WTC11 (cell line): ENCODE data around the gene CEP350. TPM values are rescaled to one million over a fixed set of nuclear protein-coding genes. Genes with fewer than 3 reads are reported as not detected.

Experiments used
- ATAC-seq: fragments of 200-7000 bp; cut with Tn5 transposase; 2 replicates; pipeline ENCODE4 v1.10.0; 2021; ENCODE audit warnings: mild to moderate bottlenecking, moderate library complexity
- CTCF ChIA-PET: fragments of 300-600 bp; sonication (Branson Sonifier 250); formaldehyde crosslinking; loops from one replicate; lab custom pipeline; 2021; ENCODE audit warnings: antibody characterized with exemption; lab: Charles Lee
- POLR2A ChIA-PET: fragments of 350-600 bp; sonication (Branson Sonifier 250); formaldehyde crosslinking; loops from one replicate; lab custom pipeline; 2021; ENCODE audit warnings: antibody characterized with exemption; lab: Charles Lee
- DNase-seq: peaks from one replicate; pipeline ENCODE4 v3.0.0; 2021; ENCODE audit warnings: low spot score
- H3K27ac Mint-ChIP-seq: 2 replicates; pipeline ENCODE4 v1.8.0; 2021; ENCODE audit warnings: mixed read lengths
- H3K27me3 Mint-ChIP-seq: 2 replicates; pipeline ENCODE4 v1.8.0; 2021; ENCODE audit warnings: low read depth, mild to moderate bottlenecking, moderate library complexity, mixed read lengths
- H3K36me3 Mint-ChIP-seq: 2 replicates; pipeline ENCODE4 v1.8.0; 2021; ENCODE audit warnings: mixed read lengths
- H3K4me1 Mint-ChIP-seq: 2 replicates; pipeline ENCODE4 v1.8.0; 2022; ENCODE audit warnings: mixed read lengths
- H3K4me3 Mint-ChIP-seq: 2 replicates; pipeline ENCODE4 v1.8.0; 2021; ENCODE audit warnings: mild to moderate bottlenecking, moderate library complexity, mixed read lengths
- H3K9me3 Mint-ChIP-seq: 2 replicates; pipeline ENCODE4 v1.8.0; 2021; ENCODE audit warnings: mixed read lengths
- ATF1 ChIP-seq: sonication (generic); formaldehyde crosslinking; IDR thresholded peaks from 2 replicates; pipeline ENCODE4 v1.8.1; 2023; ENCODE audit warnings: mild to moderate bottlenecking, moderate library complexity, missing genetic modification reagents
- CBFB ChIP-seq: sonication (generic); formaldehyde crosslinking; IDR thresholded peaks from 2 replicates; pipeline ENCODE4 v1.8.1; 2022; ENCODE audit warnings: mild to moderate bottlenecking, low read depth, missing genetic modification reagents
- ELF4 ChIP-seq: sonication (generic); formaldehyde crosslinking; IDR thresholded peaks from 2 replicates; pipeline ENCODE4 v1.8.1; 2022; ENCODE audit warnings: low read depth, mild to moderate bottlenecking, moderate library complexity, missing genetic modification reagents
- FOXK1 ChIP-seq: sonication (generic); formaldehyde crosslinking; IDR thresholded peaks from 2 replicates; pipeline ENCODE4 v1.8.0; 2022; ENCODE audit warnings: mild to moderate bottlenecking, moderate library complexity, missing genetic modification reagents
- GRHL2 ChIP-seq: fragments of 250-450 bp; sonication (Bioruptor Pico); IDR thresholded peaks from 2 replicates; pipeline ENCODE4 v1.8.0; 2022; ENCODE audit warnings: mild to moderate bottlenecking, moderate library complexity; ENCODE audit not compliant: insufficient replicate concordance, severe bottlenecking
- JAZF1 ChIP-seq: fragments of 250-450 bp; sonication (Bioruptor Pico); IDR thresholded peaks from 2 replicates; pipeline ENCODE4 v1.9.0; 2021; ENCODE audit warnings: moderate library complexity, mild to moderate bottlenecking, inconsistent platforms
- MXD4 ChIP-seq: fragments of 250-450 bp; sonication (Bioruptor Pico); IDR thresholded peaks from 2 replicates; pipeline ENCODE4 v1.8.0; 2021; ENCODE audit warnings: mild to moderate bottlenecking, moderate library complexity, borderline replicate concordance
- NFYB ChIP-seq: sonication (generic); formaldehyde crosslinking; conservative IDR thresholded peaks from 2 replicates; pipeline ENCODE4 v1.8.0; 2022; ENCODE audit warnings: low read depth, missing genetic modification reagents
- SMAD4 ChIP-seq: sonication (generic); formaldehyde crosslinking; IDR thresholded peaks from 2 replicates; pipeline ENCODE4 v1.8.0; 2022; ENCODE audit warnings: mild to moderate bottlenecking, missing genetic modification reagents
- TCF7 ChIP-seq: sonication (generic); formaldehyde crosslinking; IDR thresholded peaks from 2 replicates; pipeline ENCODE4 v1.8.0; 2022; ENCODE audit warnings: mild to moderate bottlenecking, low read depth, missing genetic modification reagents, moderate library complexity
- TEAD4 ChIP-seq: sonication (generic); formaldehyde crosslinking; IDR thresholded peaks from 2 replicates; pipeline ENCODE4 v1.8.0; 2022; ENCODE audit warnings: mild to moderate bottlenecking, missing genetic modification reagents
- ZNF232 ChIP-seq: sonication (generic); formaldehyde crosslinking; IDR thresholded peaks from 2 replicates; pipeline ENCODE4 v1.8.0; 2022; ENCODE audit warnings: mild to moderate bottlenecking, missing genetic modification reagents
- ZNF396 ChIP-seq: fragments of 250-450 bp; sonication (Bioruptor Pico); IDR thresholded peaks from 2 replicates; pipeline ENCODE4 v1.8.0; 2021; ENCODE audit warnings: mild to moderate bottlenecking, moderate library complexity, borderline replicate concordance
- ZNF671 ChIP-seq: fragments of 250-450 bp; sonication (Bioruptor Pico); IDR thresholded peaks from 2 replicates; pipeline ENCODE4 v1.8.0; 2021; ENCODE audit warnings: mild to moderate bottlenecking
- total RNA-seq: library from RNA; stranded (reverse); gene quantifications from 3 replicates; pipeline ENCODE4 v1.2.3, GENCODE V29; 2021
- TF ChIP-seq, protein P1 (sequence below): sonication (generic); formaldehyde crosslinking; IDR thresholded peaks from 2 replicates; pipeline ENCODE4 v1.8.0; 2022; ENCODE audit warnings: mild to moderate bottlenecking, missing genetic modification reagents
- TF ChIP-seq, protein P2 (sequence below): sonication (generic); formaldehyde crosslinking; conservative IDR thresholded peaks from 2 replicates; pipeline ENCODE4 v1.8.1; 2022; ENCODE audit warnings: mild to moderate bottlenecking, missing genetic modification reagents
- TF ChIP-seq, protein P3 (sequence below): sonication (generic); formaldehyde crosslinking; IDR thresholded peaks from 2 replicates; pipeline ENCODE4 v1.8.0; 2022; ENCODE audit warnings: mild to moderate bottlenecking, missing genetic modification reagents
- TF ChIP-seq, protein P4 (sequence below): fragments of 250-450 bp; sonication (Bioruptor Pico); IDR thresholded peaks from 2 replicates; pipeline ENCODE4 v1.9.0; 2021; ENCODE audit warnings: mild to moderate bottlenecking, borderline replicate concordance
- TF ChIP-seq, protein P5 (sequence below): sonication (generic); formaldehyde crosslinking; IDR thresholded peaks from 2 replicates; pipeline ENCODE4 v1.8.1; 2023; ENCODE audit warnings: mild to moderate bottlenecking, moderate library complexity, missing genetic modification reagents

CEP350 gene
- total RNA-seq, 1 experiment from 2014 or later: 34.2 TPM

DNA sequence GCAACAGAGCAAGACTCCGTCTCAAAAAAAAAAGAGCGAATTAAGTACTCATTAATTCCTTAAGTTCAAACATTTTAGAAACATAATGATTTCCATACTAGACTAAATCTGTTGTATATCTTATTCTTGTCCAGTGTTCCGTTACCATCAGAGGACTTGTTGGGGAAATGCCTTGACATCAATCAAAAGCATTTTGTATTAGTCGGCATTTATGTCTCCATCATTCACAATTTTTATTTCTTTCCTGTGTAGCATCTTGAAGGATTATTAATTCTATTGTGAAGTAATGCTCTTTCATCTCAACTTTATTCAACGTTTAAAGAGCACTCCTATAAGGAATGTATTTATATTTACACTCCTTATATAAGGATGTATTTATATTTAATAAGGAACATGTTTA lies 117.1 kb downstream of the CEP350 start (continued):
- TF ChIP-seq, protein P1, sequence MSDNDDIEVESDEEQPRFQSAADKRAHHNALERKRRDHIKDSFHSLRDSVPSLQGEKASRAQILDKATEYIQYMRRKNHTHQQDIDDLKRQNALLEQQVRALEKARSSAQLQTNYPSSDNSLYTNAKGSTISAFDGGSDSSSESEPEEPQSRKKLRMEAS (CRISPR knock-in tag): no peak

DNA sequence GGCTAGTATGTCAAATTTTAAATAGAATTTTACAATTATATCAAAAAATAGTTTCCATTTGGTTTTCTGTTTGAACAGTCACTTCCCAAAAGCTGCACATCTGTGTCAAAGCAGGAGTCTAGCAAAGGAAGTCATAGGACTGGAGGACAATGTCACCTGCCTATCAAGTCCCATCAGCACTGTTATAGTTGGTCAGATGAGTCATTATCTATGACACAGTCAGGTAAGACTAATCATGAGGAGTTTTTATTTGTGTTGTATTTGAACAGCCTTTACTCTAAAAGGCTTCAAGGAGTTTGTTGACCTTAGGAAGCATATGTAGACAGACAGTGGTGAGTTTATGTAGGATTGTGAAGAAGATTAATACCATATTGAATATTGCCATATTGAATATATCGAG lies 125.8 kb downstream of the CEP350 start:
- CTCF ChIA-PET: interaction anchor here (1.0 kb wide), 1 partner anchor 266 kb away, joined by 4 read pairs; no protein-coding TSS in a partner anchor
- Mint-ChIP-seq H3K9me3 (no peaks in the 10 kb centered on the region), H3K4me3 (no peak overlapping the region), H3K27me3 (no peaks in the 10 kb centered on the region), H3K27ac (no peak overlapping the region), H3K4me1 (no peaks in the 10 kb centered on the region), H3K36me3 (peaks cover 16% of the 10 kb centered on the region)
- no peak for ATAC-seq
- DNase-seq: no peak
- no peak for TF ChIP-seq ZNF232
- TF ChIP-seq NFYB (CRISPR knock-in tag): no peak
- no peak for TF ChIP-seq ATF1
- POLR2A ChIA-PET: no interaction called here

DNA sequence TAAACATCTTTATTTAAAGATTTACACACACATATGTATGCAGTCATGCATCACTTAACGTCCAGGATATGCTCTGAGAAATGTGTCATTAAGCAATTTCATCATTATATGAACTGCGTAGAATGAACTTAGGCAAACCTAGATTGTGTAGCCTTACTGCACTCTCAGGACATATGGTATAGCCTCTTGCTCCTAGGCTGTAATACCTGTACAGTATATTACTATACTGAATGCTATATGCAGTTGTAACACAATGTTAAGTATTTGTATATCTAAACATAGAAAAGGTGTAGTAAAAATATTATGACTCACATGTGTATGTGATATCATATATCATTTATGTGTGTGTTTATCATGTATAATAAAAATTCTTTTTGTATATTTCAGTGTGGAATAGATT lies 126.9 kb downstream of the CEP350 start:
- no peak overlapping the region for H3K4me3 Mint-ChIP-seq
- no peak overlapping the region for H3K27ac Mint-ChIP-seq

DNA sequence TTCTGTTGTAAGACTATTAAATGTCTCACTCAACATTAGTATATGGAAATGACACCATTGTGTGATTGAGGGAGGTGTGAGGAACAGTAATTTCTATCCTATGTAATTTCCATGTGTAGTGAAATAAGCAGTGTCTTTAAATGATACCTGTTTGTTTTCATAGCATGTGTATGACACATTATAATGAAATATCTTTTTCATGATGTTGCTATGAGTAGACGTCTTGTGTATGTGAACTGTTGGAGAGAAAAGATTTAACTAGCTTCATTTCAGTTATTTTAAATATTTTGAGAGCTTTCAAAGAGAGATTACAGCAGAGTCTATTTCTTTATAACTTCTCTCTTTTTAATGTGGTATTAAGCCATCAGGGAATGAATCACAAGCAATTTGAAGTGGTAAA lies 128.6 kb downstream of the CEP350 start:
- no peak for ATAC-seq
- H3K27ac Mint-ChIP-seq: no peak overlapping the region
- ChIA-PET CTCF (no interaction called here), POLR2A (no interaction called here)
- DNase-seq: no peak
- TF ChIP-seq GRHL2 (no peak), FOXK1 (CRISPR knock-in tag) (no peak), CBFB (CRISPR knock-in tag) (no peak), ZNF671 (CRISPR knock-in tag) (no peak), ZNF396 (no peak), TEAD4 (CRISPR knock-in tag) (no peak), JAZF1 (CRISPR knock-in tag) (no peak), ELF4 (CRISPR knock-in tag) (no peak)
- TF ChIP-seq, protein P2, sequence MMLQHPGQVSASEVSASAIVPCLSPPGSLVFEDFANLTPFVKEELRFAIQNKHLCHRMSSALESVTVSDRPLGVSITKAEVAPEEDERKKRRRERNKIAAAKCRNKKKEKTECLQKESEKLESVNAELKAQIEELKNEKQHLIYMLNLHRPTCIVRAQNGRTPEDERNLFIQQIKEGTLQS (CRISPR knock-in tag): no peak
- TF ChIP-seq, protein P3, sequence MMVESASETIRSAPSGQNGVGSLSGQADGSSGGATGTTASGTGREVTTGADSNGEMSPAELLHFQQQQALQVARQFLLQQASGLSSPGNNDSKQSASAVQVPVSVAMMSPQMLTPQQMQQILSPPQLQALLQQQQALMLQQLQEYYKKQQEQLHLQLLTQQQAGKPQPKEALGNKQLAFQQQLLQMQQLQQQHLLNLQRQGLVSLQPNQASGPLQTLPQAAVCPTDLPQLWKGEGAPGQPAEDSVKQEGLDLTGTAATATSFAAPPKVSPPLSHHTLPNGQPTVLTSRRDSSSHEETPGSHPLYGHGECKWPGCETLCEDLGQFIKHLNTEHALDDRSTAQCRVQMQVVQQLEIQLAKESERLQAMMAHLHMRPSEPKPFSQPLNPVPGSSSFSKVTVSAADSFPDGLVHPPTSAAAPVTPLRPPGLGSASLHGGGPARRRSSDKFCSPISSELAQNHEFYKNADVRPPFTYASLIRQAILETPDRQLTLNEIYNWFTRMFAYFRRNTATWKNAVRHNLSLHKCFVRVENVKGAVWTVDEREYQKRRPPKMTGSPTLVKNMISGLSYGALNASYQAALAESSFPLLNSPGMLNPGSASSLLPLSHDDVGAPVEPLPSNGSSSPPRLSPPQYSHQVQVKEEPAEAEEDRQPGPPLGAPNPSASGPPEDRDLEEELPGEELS (CRISPR knock-in tag): no peak
- TF ChIP-seq, protein P4, sequence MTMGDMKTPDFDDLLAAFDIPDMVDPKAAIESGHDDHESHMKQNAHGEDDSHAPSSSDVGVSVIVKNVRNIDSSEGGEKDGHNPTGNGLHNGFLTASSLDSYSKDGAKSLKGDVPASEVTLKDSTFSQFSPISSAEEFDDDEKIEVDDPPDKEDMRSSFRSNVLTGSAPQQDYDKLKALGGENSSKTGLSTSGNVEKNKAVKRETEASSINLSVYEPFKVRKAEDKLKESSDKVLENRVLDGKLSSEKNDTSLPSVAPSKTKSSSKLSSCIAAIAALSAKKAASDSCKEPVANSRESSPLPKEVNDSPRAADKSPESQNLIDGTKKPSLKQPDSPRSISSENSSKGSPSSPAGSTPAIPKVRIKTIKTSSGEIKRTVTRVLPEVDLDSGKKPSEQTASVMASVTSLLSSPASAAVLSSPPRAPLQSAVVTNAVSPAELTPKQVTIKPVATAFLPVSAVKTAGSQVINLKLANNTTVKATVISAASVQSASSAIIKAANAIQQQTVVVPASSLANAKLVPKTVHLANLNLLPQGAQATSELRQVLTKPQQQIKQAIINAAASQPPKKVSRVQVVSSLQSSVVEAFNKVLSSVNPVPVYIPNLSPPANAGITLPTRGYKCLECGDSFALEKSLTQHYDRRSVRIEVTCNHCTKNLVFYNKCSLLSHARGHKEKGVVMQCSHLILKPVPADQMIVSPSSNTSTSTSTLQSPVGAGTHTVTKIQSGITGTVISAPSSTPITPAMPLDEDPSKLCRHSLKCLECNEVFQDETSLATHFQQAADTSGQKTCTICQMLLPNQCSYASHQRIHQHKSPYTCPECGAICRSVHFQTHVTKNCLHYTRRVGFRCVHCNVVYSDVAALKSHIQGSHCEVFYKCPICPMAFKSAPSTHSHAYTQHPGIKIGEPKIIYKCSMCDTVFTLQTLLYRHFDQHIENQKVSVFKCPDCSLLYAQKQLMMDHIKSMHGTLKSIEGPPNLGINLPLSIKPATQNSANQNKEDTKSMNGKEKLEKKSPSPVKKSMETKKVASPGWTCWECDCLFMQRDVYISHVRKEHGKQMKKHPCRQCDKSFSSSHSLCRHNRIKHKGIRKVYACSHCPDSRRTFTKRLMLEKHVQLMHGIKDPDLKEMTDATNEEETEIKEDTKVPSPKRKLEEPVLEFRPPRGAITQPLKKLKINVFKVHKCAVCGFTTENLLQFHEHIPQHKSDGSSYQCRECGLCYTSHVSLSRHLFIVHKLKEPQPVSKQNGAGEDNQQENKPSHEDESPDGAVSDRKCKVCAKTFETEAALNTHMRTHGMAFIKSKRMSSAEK: no peak
- TF ChIP-seq, protein P1 (CRISPR knock-in tag): no peak
- H3K4me1 Mint-ChIP-seq: no peaks in the 10 kb centered on the region
- no peak overlapping the region for H3K4me3 Mint-ChIP-seq
- no peaks in the 10 kb centered on the region for H3K27me3 Mint-ChIP-seq
- peaks cover 8% of the 10 kb centered on the region for H3K36me3 Mint-ChIP-seq
- H3K9me3 Mint-ChIP-seq: no peaks in the 10 kb centered on the region

More for the DNA sequence above, 126.9 kb downstream of the CEP350 start:
- H3K4me1 Mint-ChIP-seq: no peaks in the 10 kb centered on the region
- ChIA-PET CTCF (interaction anchor here (1.2 kb wide), 1 partner anchor 375 kb away, joined by 3 read pairs; no protein-coding TSS in a partner anchor), POLR2A (no interaction called here)
- DNase-seq (no peak), ATAC-seq (no peak)
- no peaks in the 10 kb centered on the region for H3K9me3 Mint-ChIP-seq
- peaks cover 10% of the 10 kb centered on the region for H3K36me3 Mint-ChIP-seq
- no peaks in the 10 kb centered on the region for H3K27me3 Mint-ChIP-seq
- no peak for TF ChIP-seq ELF4 (CRISPR knock-in tag)
- no peak for TF ChIP-seq TCF7 (CRISPR knock-in tag)
- TF ChIP-seq MXD4 (CRISPR knock-in tag): no peak
- TF ChIP-seq SMAD4 (CRISPR knock-in tag): no peak
- TF ChIP-seq, protein P5, sequence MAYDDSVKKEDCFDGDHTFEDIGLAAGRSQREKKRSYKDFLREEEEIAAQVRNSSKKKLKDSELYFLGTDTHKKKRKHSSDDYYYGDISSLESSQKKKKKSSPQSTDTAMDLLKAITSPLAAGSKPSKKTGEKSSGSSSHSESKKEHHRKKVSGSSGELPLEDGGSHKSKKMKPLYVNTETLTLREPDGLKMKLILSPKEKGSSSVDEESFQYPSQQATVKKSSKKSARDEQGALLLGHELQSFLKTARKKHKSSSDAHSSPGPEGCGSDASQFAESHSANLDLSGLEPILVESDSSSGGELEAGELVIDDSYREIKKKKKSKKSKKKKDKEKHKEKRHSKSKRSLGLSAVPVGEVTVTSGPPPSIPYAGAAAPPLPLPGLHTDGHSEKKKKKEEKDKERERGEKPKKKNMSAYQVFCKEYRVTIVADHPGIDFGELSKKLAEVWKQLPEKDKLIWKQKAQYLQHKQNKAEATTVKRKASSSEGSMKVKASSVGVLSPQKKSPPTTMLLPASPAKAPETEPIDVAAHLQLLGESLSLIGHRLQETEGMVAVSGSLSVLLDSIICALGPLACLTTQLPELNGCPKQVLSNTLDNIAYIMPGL (CRISPR knock-in tag): no peak
